ENCODE data around the gene GREB1L. TPM values are rescaled to one million over a fixed set of nuclear protein-coding genes. Genes with fewer than 3 reads are reported as not detected.
A peak's percentile ranks its signal among the peaks of the same experiment; 100 is the strongest.

The GREB1L gene
- total and polyA plus RNA-seq, 2 of the 13 experiments (the other 11 are each of a cell fraction or from before 2014, with no cell fraction given): 0.17 to 0.66 TPM

DNA sequence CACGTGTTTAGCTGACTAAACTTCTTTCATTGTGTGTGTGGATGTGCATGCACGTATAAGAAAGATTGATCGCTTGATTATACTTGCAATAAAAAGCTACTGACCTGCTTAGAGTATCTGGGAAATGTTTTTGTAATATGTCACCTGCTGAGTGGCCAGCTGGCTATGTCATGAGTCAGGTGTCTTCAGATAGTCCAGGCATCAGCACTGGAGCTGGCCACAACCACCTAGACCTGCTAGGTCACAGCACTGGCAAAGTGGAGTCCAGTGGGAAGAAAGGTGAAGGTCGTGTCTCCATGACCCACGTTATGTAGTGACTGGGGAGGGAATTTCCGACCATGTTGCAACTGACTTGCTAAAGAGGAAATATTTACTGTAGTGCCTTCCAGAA, 211.5 kb downstream of the GREB1L start:
- no TSS peak for BruUV-seq (replicated peaks)
- POLR2A ChIA-PET: no interaction called here
- Histone ChIP-seq H2AFZ (ENCODE audit: low read length) (no peak overlapping the region), H3K4me1 (ENCODE audit: insufficient read depth, low read length) (0 out of 2 replicates have a peak, but pooled peaks cover 4% of the 10 kb centered on the region), H3K27ac (ENCODE audit: extremely low read length, insufficient read depth, low read length) (no peak overlapping the region), H3K9me3 (ENCODE audit: low read length) (no peaks in the 10 kb centered on the region), H4K20me1 (ENCODE audit: insufficient read depth, low read length) (no peaks in the 10 kb centered on the region), H3K27me3 (ENCODE audit: control insufficient read depth in 1 of 2, insufficient read depth in 2 of 2, low read length in 2 of 2) (peaks cover 0 to 2% of the 10 kb centered on the region in 2 experiments; a peak in 1 of 5 replicates), H3K4me2 (ENCODE audit: low read depth, low read length) (no peak overlapping the region), H3K9ac (ENCODE audit: insufficient read depth, low read depth, low read length) (no peak overlapping the region), H3K4me3 (replicated peaks in 1 of 3; ENCODE audit: insufficient read depth in 1 of 3, low read depth in 2 of 3, low read length in 3 of 3) (no peak overlapping the region), H3K36me3 (replicated peaks in 1 of 2; ENCODE audit: control insufficient read depth in 1 of 2, insufficient read depth in 2 of 2, low read length in 2 of 2) (no peaks in the 10 kb centered on the region), H3K79me2 (ENCODE audit: insufficient read depth, low read length) (no peaks in the 10 kb centered on the region)
- ATAC-seq: no peak
- peak; percentile 35; the same call in 1 of the 2 replicates for TF ChIP-seq RARA (CRISPR knock-in tag; IDR thresholded peaks at IDR 0.05)
- TF ChIP-seq ZNF263 (CRISPR knock-in tag; IDR thresholded peaks at IDR 0.05): no peak
- DNase-seq (ENCODE audit: low spot score): no peak
- no peak for FAIRE-seq
- WGBS (ENCODE audit: low lambda C conversion rate): 18% methylated on average over 6 of the region's 6 CpGs
- in situ Hi-C loops (cut with HindIII; ENCODE audit: extremely low pct_ligation_motif_present, low pct_unique_long_range_greater_than_20kb) (no loop called here), intact Hi-C loops (cut with micrococcal nuclease; ENCODE audit: unreplicated experiment) (no loop called here)
- CTCF ChIA-PET (ENCODE audit: low intra/inter-chr PET ratio, low total read pairs): no interaction called here

DNA sequence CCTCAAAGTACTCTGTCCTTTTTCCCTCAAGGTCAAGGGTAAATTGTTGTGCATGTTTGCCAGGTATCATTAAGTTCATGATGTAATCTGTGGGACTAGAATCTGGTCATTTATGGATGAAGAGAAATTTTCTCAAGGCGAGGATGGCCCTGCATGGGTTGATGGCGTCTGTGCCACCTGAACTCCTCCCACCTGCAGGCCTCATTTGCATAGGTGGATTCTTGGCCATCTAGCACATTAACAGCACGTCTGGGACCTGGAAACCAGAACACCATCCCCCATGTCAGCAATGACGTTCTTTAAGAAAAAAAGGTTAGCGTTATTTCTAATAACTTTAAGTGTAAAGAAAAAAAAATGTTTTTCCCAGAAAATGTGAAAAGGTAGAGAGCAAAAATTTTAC, 212.7 kb downstream of the GREB1L start:
- ChIA-PET CTCF (ENCODE audit: low intra/inter-chr PET ratio, low total read pairs) (no interaction called here), POLR2A (no interaction called here)
- no peak overlapping the region for H3K4me2 ChIP-seq (ENCODE audit: low read depth, low read length)
- in situ Hi-C loops (cut with HindIII; ENCODE audit: extremely low pct_ligation_motif_present, low pct_unique_long_range_greater_than_20kb): no loop called here
- no TSS peak for BruUV-seq (replicated peaks)
- H4K20me1 ChIP-seq (ENCODE audit: insufficient read depth, low read length): no peaks in the 10 kb centered on the region
- DNase-seq (ENCODE audit: low spot score) (no peak), FAIRE-seq (no peak), ATAC-seq (no peak)
- peaks cover 1 to 2% of the 10 kb centered on the region in 2 experiments; a peak in 1 of 5 replicates for H3K27me3 ChIP-seq (ENCODE audit: control insufficient read depth in 1 of 2, insufficient read depth in 2 of 2, low read length in 2 of 2)
- no peak overlapping the region for H3K4me3 ChIP-seq (replicated peaks in 1 of 3; ENCODE audit: insufficient read depth in 1 of 3, low read depth in 2 of 3, low read length in 3 of 3)
- no peaks in the 10 kb centered on the region for H3K79me2 ChIP-seq (ENCODE audit: insufficient read depth, low read length)
- intact Hi-C loops (cut with micrococcal nuclease; ENCODE audit: unreplicated experiment): no loop called here
- no peak overlapping the region for H2AFZ ChIP-seq (ENCODE audit: low read length)
- no peaks in the 10 kb centered on the region for H3K9me3 ChIP-seq (ENCODE audit: low read length)
- 0 out of 2 replicates have a peak, but pooled peaks cover 4% of the 10 kb centered on the region for H3K4me1 ChIP-seq (ENCODE audit: insufficient read depth, low read length)
- H3K9ac ChIP-seq (ENCODE audit: insufficient read depth, low read depth, low read length): no peak overlapping the region
- no peak overlapping the region for H3K27ac ChIP-seq (ENCODE audit: extremely low read length, insufficient read depth, low read length)
- 43% methylated on average over 5 of the region's 5 CpGs for WGBS (ENCODE audit: low lambda C conversion rate)
- H3K36me3 ChIP-seq (replicated peaks in 1 of 2; ENCODE audit: control insufficient read depth in 1 of 2, insufficient read depth in 2 of 2, low read length in 2 of 2): no peaks in the 10 kb centered on the region
- TF ChIP-seq, protein P1, sequence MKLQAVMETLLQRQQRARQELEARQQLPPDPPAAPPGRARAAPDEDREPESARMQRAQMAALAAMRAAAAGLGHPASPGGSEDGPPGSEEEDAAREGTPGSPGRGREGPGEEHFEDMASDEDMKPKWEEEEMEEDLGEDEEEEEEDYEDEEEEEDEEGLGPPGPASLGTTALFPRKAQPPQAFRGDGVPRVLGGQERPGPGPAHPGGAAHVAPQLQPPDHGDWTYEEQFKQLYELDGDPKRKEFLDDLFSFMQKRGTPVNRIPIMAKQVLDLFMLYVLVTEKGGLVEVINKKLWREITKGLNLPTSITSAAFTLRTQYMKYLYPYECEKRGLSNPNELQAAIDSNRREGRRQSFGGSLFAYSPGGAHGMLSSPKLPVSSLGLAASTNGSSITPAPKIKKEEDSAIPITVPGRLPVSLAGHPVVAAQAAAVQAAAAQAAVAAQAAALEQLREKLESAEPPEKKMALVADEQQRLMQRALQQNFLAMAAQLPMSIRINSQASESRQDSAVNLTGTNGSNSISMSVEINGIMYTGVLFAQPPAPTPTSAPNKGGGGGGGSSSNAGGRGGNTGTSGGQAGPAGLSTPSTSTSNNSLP (IDR thresholded peaks at IDR 0.05; ENCODE audit: low read depth, low read length): no peak
- TF ChIP-seq ZNF839 (CRISPR knock-in tag; IDR thresholded peaks at IDR 0.05; ENCODE audit: borderline replicate concordance): no peak
- no peak for TF ChIP-seq CHD2 (IDR thresholded peaks at IDR 0.05; ENCODE audit: low read depth, low read length)
- TF ChIP-seq, protein P2, sequence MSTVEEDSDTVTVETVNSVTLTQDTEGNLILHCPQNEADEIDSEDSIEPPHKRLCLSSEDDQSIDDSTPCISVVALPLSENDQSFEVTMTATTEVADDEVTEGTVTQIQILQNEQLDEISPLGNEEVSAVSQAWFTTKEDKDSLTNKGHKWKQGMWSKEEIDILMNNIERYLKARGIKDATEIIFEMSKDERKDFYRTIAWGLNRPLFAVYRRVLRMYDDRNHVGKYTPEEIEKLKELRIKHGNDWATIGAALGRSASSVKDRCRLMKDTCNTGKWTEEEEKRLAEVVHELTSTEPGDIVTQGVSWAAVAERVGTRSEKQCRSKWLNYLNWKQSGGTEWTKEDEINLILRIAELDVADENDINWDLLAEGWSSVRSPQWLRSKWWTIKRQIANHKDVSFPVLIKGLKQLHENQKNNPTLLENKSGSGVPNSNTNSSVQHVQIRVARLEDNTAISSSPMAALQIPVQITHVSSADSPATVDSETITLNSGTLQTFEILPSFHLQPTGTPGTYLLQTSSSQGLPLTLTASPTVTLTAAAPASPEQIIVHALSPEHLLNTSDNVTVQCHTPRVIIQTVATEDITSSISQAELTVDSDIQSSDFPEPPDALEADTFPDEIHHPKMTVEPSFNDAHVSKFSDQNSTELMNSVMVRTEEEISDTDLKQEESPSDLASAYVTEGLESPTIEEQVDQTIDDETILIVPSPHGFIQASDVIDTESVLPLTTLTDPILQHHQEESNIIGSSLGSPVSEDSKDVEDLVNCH (CRISPR knock-in tag; IDR thresholded peaks at IDR 0.05): no peak
- TF ChIP-seq MTF2 (CRISPR knock-in tag; IDR thresholded peaks at IDR 0.05; ENCODE audit: borderline replicate concordance): no peak
- no peak for TF ChIP-seq HDAC6 (IDR thresholded peaks at IDR 0.05; ENCODE audit: low read depth, low read length)
- no peak for TF ChIP-seq RXRA (CRISPR knock-in tag; IDR thresholded peaks at IDR 0.05)
- no peak for TF ChIP-seq CREM (IDR thresholded peaks at IDR 0.05)
- TF ChIP-seq CREM (CRISPR knock-in tag; IDR thresholded peaks at IDR 0.05): no peak
- TF ChIP-seq SMAD9 (CRISPR knock-in tag; IDR thresholded peaks at IDR 0.05): no peak
- TF ChIP-seq, protein P3, sequence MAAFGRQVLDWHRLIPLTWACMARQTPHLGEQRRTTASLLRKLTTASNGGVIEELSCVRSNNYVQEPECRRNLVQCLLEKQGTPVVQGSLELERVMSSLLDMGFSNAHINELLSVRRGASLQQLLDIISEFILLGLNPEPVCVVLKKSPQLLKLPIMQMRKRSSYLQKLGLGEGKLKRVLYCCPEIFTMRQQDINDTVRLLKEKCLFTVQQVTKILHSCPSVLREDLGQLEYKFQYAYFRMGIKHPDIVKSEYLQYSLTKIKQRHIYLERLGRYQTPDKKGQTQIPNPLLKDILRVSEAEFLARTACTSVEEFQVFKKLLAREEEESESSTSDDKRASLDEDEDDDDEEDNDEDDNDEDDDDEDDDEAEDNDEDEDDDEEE (CRISPR knock-in tag; IDR thresholded peaks at IDR 0.05): no peak
- TF ChIP-seq ZNF703 (CRISPR knock-in tag; IDR thresholded peaks at IDR 0.05; ENCODE audit: borderline replicate concordance): no peak
- TF ChIP-seq MTA1 (CRISPR knock-in tag; IDR thresholded peaks at IDR 0.05; ENCODE audit: borderline replicate concordance): no peak
- TF ChIP-seq ZNF605 (CRISPR knock-in tag; IDR thresholded peaks at IDR 0.05): no peak

All from HepG2 (cell line).